HepG2 (cell line): ENCODE data around the gene LRIF1. TPM values are rescaled to one million over a fixed set of nuclear protein-coding genes. Genes with fewer than 3 reads are reported as not detected.
A peak's percentile ranks its signal among the peaks of the same experiment; 100 is the strongest.

ENCODE experiments used
- CBX1 ChIP-seq: IDR thresholded peaks from one replicate; pipeline ENCODE4 v1.6.1; 2016; ENCODE audit warnings: antibody characterized with exemption, low read depth
- GATAD1 ChIP-seq: IDR thresholded peaks from 2 replicates; pipeline ENCODE4 v1.6.1; 2016; ENCODE audit warnings: missing genetic modification reagents, missing compliant biosample characterization
- HOXA3 ChIP-seq: sonication (generic); formaldehyde crosslinking; IDR thresholded peaks from 2 replicates; pipeline ENCODE4 v1.5.0; 2020; ENCODE audit warnings: missing genetic modification reagents
- JDP2 ChIP-seq: sonication (generic); formaldehyde crosslinking; IDR thresholded peaks from 2 replicates; pipeline ENCODE4 v1.8.1; 2022; ENCODE audit warnings: missing genetic modification reagents, borderline replicate concordance
- NONO ChIP-seq, 2 experiments: fragments of 450-650 bp in 1 of 2; sonication (generic) in 1 of 2; formaldehyde crosslinking in 1 of 2; IDR thresholded peaks in 1 of 2; conservative IDR thresholded peaks in 1 of 2; 2 replicates each; pipeline versions ENCODE4 v1.6.1 to v1.8.0; 2017 to 2022; ENCODE audit warnings: mild to moderate bottlenecking in 1 of 2, missing genetic modification reagents in 1 of 2, moderate library complexity in 1 of 2
- PLRG1 ChIP-seq: fragments of 450-650 bp; conservative IDR thresholded peaks from 2 replicates; pipeline ENCODE4 v1.6.1; 2016
- RCOR2 ChIP-seq: IDR thresholded peaks from 2 replicates; pipeline ENCODE4 v1.6.1; 2016; ENCODE audit warnings: missing biosample characterization, missing genetic modification reagents
- THAP11 ChIP-seq: IDR thresholded peaks from 2 replicates; pipeline ENCODE4 v1.6.1; 2016; ENCODE audit warnings: missing biosample characterization, missing genetic modification reagents
- YY1 ChIP-seq: IDR thresholded peaks from 2 replicates; pipeline ENCODE4 v1.6.1; 2011; ENCODE audit warnings: low read length, low read depth, moderate library complexity, mild to moderate bottlenecking; ENCODE audit not compliant: insufficient read depth, insufficient replicate concordance
- ZNF232 ChIP-seq: sonication (generic); formaldehyde crosslinking; IDR thresholded peaks from 2 replicates; pipeline ENCODE4 v1.4.0; 2020; ENCODE audit warnings: missing genetic modification reagents, borderline replicate concordance
- ZNF660 ChIP-seq: sonication (generic); formaldehyde crosslinking; IDR thresholded peaks from 2 replicates; pipeline ENCODE4 v1.5.1; 2020; ENCODE audit warnings: mild to moderate bottlenecking, low read depth, missing genetic modification reagents, borderline replicate concordance
- ZNF790 ChIP-seq: sonication (generic); formaldehyde crosslinking; IDR thresholded peaks from 2 replicates; pipeline ENCODE4 v1.8.0; 2022; ENCODE audit warnings: missing genetic modification reagents, mild to moderate bottlenecking, borderline replicate concordance
- polyA plus RNA-seq, 8 experiments: library from polyadenylated mRNA; depleted of rRNA in 3 of 8; stranded (reverse) in 7 of 8; unstranded in 1 of 8; fragments of >200 nt; fragmentation: Illumina TruSeq in 4 of 8; extraction: Trizol in 4 of 8; gene quantifications; 2 replicates each; pipeline versions ENCODE4 v1.2.1 to v1.2.3, GENCODE V29; 2011 to 2016; ENCODE audit warnings: low read depth in 4 of 8, missing spikeins in 1 of 8, mixed read lengths in 1 of 8; ENCODE audit not compliant: insufficient read depth in 1 of 8
- total RNA-seq, 5 experiments: library from RNA; depleted of rRNA; stranded (reverse); fragments of >200 nt; fragmentation: Illumina TruSeq; extraction: Trizol; gene quantifications; 2 replicates each; pipeline ENCODE4 v1.2.3, GENCODE V29; 2016; ENCODE audit warnings: low read depth in 1 of 5
- TF ChIP-seq, protein P1 (sequence below): sonication (generic); formaldehyde crosslinking; conservative IDR thresholded peaks from 2 replicates; pipeline ENCODE4 v1.4.0; 2020; ENCODE audit warnings: missing genetic modification reagents
- TF ChIP-seq, protein P2 (sequence below): sonication (generic); formaldehyde crosslinking; IDR thresholded peaks from 2 replicates; pipeline ENCODE4 v1.4.0; 2020; ENCODE audit warnings: missing genetic modification reagents; ENCODE audit errors: not compliant biosample characterization
- TF ChIP-seq, protein P3 (sequence below): sonication (generic); formaldehyde crosslinking; IDR thresholded peaks from 2 replicates; pipeline ENCODE4 v1.5.1; 2020; ENCODE audit warnings: mild to moderate bottlenecking, missing genetic modification reagents
- TF ChIP-seq, protein P4 (sequence below): sonication (generic); formaldehyde crosslinking; IDR thresholded peaks from 2 replicates; pipeline ENCODE4 v1.9.0; 2021; ENCODE audit warnings: missing genetic modification reagents, mild to moderate bottlenecking, borderline replicate concordance

The LRIF1 gene
- total and polyA plus RNA-seq, 2 of the 13 experiments (the other 11 are each of a cell fraction or from before 2014, with no cell fraction given) = 18.4 to 42.4 TPM

DNA sequence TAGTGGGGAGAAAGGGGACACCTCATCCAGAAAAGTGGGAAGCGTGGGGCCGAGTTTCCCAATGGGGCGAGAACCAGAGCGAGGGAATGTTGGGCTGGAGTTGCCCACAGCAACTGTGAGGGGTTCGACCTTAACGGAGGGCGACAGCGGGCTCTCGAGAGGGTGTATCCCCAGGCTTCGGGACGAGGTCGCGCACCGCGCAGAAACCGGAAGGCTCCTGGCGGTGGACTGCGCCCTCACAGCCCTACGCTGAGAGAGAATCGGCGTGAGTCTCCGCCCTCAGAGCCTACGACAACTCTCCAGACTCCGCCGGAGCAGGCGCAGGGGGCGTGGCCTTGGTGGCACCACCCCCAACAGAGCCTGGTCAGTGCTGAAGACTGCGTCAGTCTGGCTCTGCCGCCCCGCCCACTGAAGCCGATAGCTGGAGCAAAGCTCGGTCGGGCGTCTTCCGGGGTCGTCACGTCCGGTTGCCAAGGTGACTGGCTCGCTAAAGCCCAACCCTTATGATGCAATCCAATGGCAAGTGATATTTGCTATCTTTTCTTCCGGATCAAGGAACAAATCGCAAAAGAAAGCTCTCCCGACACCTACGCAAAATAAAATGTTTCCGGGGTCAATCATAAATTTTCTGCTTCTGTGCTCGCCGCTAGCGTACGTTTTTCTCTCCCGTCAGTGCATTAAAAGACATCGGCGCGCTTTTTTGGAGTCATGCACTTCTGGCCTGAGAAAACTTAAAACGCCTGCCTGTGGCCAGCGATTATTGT lies at the start of gene LRIF1 (continued):
- TF ChIP-seq HOXA3 (CRISPR knock-in tag) (peak; percentile 89), NONO (IDR thresholded peaks at IDR 0.05) (no peak), NONO (CRISPR knock-in tag; conservative IDR thresholded peaks at IDR 0.05) (peak; percentile 66), PLRG1 (no peak), YY1 (peak; percentile 24), JDP2 (CRISPR knock-in tag) (no peak), GATAD1 (peak; percentile 83), RCOR2 (CRISPR knock-in tag) (no peak), ZNF232 (CRISPR knock-in tag) (peak; percentile 72; the same call in 1 of the 2 replicates), THAP11 (CRISPR knock-in tag) (peak; percentile 91), ZNF660 (CRISPR knock-in tag) (no peak), CBX1 (peak; percentile 80), ZNF790 (CRISPR knock-in tag) (peak; percentile 84)
- TF ChIP-seq, protein P1, sequence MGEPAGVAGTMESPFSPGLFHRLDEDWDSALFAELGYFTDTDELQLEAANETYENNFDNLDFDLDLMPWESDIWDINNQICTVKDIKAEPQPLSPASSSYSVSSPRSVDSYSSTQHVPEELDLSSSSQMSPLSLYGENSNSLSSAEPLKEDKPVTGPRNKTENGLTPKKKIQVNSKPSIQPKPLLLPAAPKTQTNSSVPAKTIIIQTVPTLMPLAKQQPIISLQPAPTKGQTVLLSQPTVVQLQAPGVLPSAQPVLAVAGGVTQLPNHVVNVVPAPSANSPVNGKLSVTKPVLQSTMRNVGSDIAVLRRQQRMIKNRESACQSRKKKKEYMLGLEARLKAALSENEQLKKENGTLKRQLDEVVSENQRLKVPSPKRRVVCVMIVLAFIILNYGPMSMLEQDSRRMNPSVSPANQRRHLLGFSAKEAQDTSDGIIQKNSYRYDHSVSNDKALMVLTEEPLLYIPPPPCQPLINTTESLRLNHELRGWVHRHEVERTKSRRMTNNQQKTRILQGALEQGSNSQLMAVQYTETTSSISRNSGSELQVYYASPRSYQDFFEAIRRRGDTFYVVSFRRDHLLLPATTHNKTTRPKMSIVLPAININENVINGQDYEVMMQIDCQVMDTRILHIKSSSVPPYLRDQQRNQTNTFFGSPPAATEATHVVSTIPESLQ (CRISPR knock-in tag) = no peak
- TF ChIP-seq, protein P2, sequence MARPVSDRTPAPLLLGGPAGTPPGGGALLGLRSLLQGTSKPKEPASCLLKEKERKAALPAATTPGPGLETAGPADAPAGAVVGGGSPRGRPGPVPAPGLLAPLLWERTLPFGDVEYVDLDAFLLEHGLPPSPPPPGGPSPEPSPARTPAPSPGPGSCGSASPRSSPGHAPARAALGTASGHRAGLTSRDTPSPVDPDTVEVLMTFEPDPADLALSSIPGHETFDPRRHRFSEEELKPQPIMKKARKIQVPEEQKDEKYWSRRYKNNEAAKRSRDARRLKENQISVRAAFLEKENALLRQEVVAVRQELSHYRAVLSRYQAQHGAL = no peak
- TF ChIP-seq, protein P3, sequence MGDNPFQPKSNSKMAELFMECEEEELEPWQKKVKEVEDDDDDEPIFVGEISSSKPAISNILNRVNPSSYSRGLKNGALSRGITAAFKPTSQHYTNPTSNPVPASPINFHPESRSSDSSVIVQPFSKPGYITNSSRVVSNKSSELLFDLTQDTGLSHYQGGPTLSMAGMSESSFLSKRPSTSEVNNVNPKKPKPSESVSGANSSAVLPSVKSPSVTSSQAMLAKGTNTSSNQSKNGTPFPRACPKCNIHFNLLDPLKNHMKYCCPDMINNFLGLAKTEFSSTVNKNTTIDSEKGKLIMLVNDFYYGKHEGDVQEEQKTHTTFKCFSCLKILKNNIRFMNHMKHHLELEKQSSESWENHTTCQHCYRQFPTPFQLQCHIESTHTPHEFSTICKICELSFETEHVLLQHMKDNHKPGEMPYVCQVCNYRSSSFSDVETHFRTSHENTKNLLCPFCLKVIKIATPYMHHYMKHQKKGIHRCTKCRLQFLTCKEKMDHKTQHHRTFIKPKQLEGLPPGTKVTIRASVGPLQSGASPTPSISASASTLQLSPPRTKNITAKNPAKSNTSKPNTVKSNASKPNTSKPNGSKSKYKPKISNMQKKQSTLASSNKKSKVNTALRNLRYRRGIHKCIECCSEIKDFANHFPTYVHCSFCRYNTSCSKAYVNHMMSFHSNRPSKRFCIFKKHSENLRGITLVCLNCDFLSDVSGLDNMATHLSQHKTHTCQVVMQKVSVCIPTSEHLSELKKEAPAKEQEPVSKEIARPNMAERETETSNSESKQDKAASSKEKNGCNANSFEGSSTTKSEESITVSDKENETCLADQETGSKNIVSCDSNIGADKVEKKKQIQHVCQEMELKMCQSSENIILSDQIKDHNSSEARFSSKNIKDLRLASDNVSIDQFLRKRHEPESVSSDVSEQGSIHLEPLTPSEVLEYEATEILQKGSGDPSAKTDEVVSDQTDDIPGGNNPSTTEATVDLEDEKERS (CRISPR knock-in tag) = peak; percentile 70; the same call in 1 of the 2 replicates
- TF ChIP-seq, protein P4, sequence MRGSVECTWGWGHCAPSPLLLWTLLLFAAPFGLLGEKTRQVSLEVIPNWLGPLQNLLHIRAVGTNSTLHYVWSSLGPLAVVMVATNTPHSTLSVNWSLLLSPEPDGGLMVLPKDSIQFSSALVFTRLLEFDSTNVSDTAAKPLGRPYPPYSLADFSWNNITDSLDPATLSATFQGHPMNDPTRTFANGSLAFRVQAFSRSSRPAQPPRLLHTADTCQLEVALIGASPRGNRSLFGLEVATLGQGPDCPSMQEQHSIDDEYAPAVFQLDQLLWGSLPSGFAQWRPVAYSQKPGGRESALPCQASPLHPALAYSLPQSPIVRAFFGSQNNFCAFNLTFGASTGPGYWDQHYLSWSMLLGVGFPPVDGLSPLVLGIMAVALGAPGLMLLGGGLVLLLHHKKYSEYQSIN (CRISPR knock-in tag) = no peak
